T-cell (primary cell): ENCODE data around the gene C4BPA. TPM values are rescaled to one million over a fixed set of nuclear protein-coding genes. Genes with fewer than 3 reads are reported as not detected.

Source experiments
- ATAC-seq, 4 experiments: fragments of 200-7000 bp in 3 of 4; fragments of 150-1000 bp in 1 of 4; cut with Tn5 transposase; replicated peaks in 1 of 4; 1 replicate in 3 of 4; 2 replicates in 1 of 4; pipeline ENCODE4 v1.10.0; 2021; ENCODE audit warnings: moderate library complexity in 3 of 4, mild to moderate bottlenecking in 2 of 4, moderate number of reproducible peaks in 1 of 4
- CTCF ChIA-PET, 2 donors: fragments of 300-600 bp; sonication (Branson Sonifier 250); formaldehyde crosslinking; loops; one replicate each; lab custom pipeline; 2022; ENCODE audit warnings: antibody characterized with exemption in 2 of 2; lab: Charles Lee
- POLR2A ChIA-PET, 2 donors: fragments of 300-600 bp; sonication (Branson Sonifier 250); formaldehyde crosslinking; loops; one replicate each; lab custom pipeline; 2022; ENCODE audit warnings: antibody characterized with exemption in 2 of 2; lab: Charles Lee
- DNase-seq, 35 experiments: peaks; one replicate each; pipeline versions ENCODE4 v3.0.0 to v3.0.0-alpha.2; 2013 to 2023
- H3K27ac ChIP-seq: one replicate; pipeline ENCODE4 v1.5.1; 2013; ENCODE audit warnings: low read length
- H3K27me3 ChIP-seq, 2 experiments: replicated peaks in 1 of 2; 1 replicate in 1 of 2; 2 replicates in 1 of 2; pipeline versions ENCODE4 v1.6.1 to v1.7.0; 2013; ENCODE audit warnings: low read length in 1 of 2, mixed read lengths in 1 of 2; ENCODE audit not compliant: control insufficient read depth in 2 of 2, insufficient read depth in 2 of 2; ENCODE audit errors: extremely low read depth in 1 of 2
- H3K36me3 ChIP-seq, 2 donors: 1 replicate in 1 of 2; 2 replicates in 1 of 2; pipeline versions ENCODE4 v1.6.1 to v1.7.0; 2013; ENCODE audit warnings: low read length in 1 of 2; ENCODE audit not compliant: control insufficient read depth in 2 of 2, insufficient read depth in 1 of 2; ENCODE audit errors: extremely low read depth in 1 of 2
- H3K4me1 ChIP-seq, 2 experiments: 1 replicate in 1 of 2; 2 replicates in 1 of 2; pipeline versions ENCODE4 v1.6.1 to v1.7.0; 2013; ENCODE audit warnings: low read length in 2 of 2, mixed read lengths in 1 of 2; ENCODE audit not compliant: insufficient read depth in 2 of 2, control insufficient read depth in 1 of 2; ENCODE audit errors: extremely low read depth in 1 of 2
- H3K4me3 ChIP-seq, 2 donors: 1 replicate in 1 of 2; 2 replicates in 1 of 2; pipeline versions ENCODE4 v1.5.1 to v1.7.0; 2013; ENCODE audit warnings: mild to moderate bottlenecking in 2 of 2, low read length in 1 of 2, moderate library complexity in 1 of 2; ENCODE audit not compliant: control insufficient read depth in 1 of 2; ENCODE audit errors: extremely low read depth in 1 of 2
- H3K9me3 ChIP-seq: 2 replicates; pipeline ENCODE4 v1.7.0; 2013
- H3K27ac Mint-ChIP-seq, 2 donors: one replicate each; pipeline ENCODE4 v1.8.0; 2020 to 2021; ENCODE audit warnings: mild to moderate bottlenecking in 2 of 2, mixed read lengths in 2 of 2
- H3K27me3 Mint-ChIP-seq, 2 donors: one replicate each; pipeline ENCODE4 v1.8.0; 2021 to 2022; ENCODE audit warnings: mixed read lengths in 2 of 2
- H3K36me3 Mint-ChIP-seq: one replicate; pipeline ENCODE4 v1.8.0; 2021; ENCODE audit warnings: mixed read lengths
- H3K4me1 Mint-ChIP-seq, 3 donors: one replicate each; pipeline ENCODE4 v1.8.0; 2020 to 2022; ENCODE audit warnings: mixed read lengths in 3 of 3, mild to moderate bottlenecking in 1 of 3
- H3K4me3 Mint-ChIP-seq, 3 donors: one replicate each; pipeline ENCODE4 v1.8.0; 2020 to 2022; ENCODE audit warnings: mild to moderate bottlenecking in 3 of 3, mixed read lengths in 3 of 3, moderate library complexity in 3 of 3
- H3K9me3 Mint-ChIP-seq, 3 donors: one replicate each; pipeline ENCODE4 v1.8.0; 2020 to 2022; ENCODE audit warnings: mixed read lengths in 3 of 3
- WGBS: methylation state at CpG from one replicate; pipeline ENCODE4 v1.1.5; 2013; ENCODE audit warnings: missing lambda C conversion rate; ENCODE audit not compliant: insufficient coverage; 5-methylcytosine and 5-hydroxymethylcytosine counted together
- total RNA-seq, 35 experiments: library from RNA in 6 of 35; stranded (reverse) in 6 of 35; fragments of 120-200 nt in 1 of 35; gene quantifications; one replicate each; pipeline versions ENCODE4 v1.2.1 to v1.2.4 and lab custom pipeline; 2013 to 2026

C4BPA gene
- total RNA-seq, 5 donors from 2014 or later (not counting 1 experiment from before 2014, with no cell fraction given): 0.60 to 0.72 (median 0.70) TPM; not detected in 2

DNA sequence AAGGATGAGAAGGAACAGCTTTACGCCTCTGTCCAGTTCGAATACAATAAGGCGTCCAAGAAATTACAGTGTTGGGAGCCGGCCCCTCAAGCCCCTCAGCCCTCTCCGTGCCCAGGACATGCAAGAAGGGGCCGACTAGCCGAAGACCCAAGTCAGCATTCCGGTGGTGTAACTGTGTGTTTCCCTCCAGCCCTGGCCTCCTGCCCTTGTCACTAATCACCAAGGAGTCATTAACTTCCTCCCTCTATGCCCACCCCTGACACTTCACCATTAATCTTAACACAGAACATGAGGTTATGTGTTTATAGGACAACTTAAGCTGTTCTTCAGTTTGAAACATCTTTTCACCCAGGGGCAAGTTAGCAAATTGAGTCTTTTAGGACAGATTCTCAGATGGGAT, 31.8 kb upstream of the C4BPA start:
- 89% methylated on average over 6 of the region's 8 CpGs for WGBS
- H3K27ac ChIP-seq: no peak overlapping the region
- CTCF ChIA-PET: interaction anchor here in 1 of 2 donors (1.0 to 1.1 kb wide), 2 partner anchors 22 to 333 kb away, joined by 3 read pairs; no protein-coding TSS in a partner anchor
- peaks cover 9% of the 10 kb centered on the region for H3K36me3 Mint-ChIP-seq
- H3K27me3 ChIP-seq: no peaks in the 10 kb centered on the region
- peaks cover 24 to 28% of the 10 kb centered on the region in 2 experiments for H3K4me1 ChIP-seq
- H3K4me3 Mint-ChIP-seq: peak overlapping the region in 1 of 3 donors; percentile 55
- DNase-seq (no peak), ATAC-seq (no peak)
- peaks cover 30 to 38% (median 37%) of the 10 kb centered on the region in 3 donors for H3K4me1 Mint-ChIP-seq
- H3K27me3 Mint-ChIP-seq: no peaks in the 10 kb centered on the region
- H3K9me3 Mint-ChIP-seq: no peaks in the 10 kb centered on the region
- no peak overlapping the region for H3K27ac Mint-ChIP-seq
- H3K36me3 ChIP-seq: no peaks in the 10 kb centered on the region
- POLR2A ChIA-PET: no interaction called here
- H3K9me3 ChIP-seq: no peaks in the 10 kb centered on the region
- H3K4me3 ChIP-seq: no peak overlapping the region

GRCh38 chr1:207073906-207074820, 29.9 kb upstream of the C4BPA start:
- H3K27ac ChIP-seq: no peak overlapping the region
- Mint-ChIP-seq H3K4me1 (peaks cover 26 to 37% (median 34%) of the 10 kb centered on the region in 3 donors), H3K36me3 (peaks cover 6% of the 10 kb centered on the region), H3K4me3 (no peak overlapping the region), H3K27ac (no peak overlapping the region), H3K9me3 (no peaks in the 10 kb centered on the region), H3K27me3 (no peaks in the 10 kb centered on the region)
- H3K4me3 ChIP-seq: no peak overlapping the region
- no peaks in the 10 kb centered on the region for H3K9me3 ChIP-seq
- no peaks in the 10 kb centered on the region for H3K36me3 ChIP-seq
- DNase-seq (no peak), ATAC-seq (no peak)
- POLR2A ChIA-PET: no interaction called here
- no peaks in the 10 kb centered on the region for H3K27me3 ChIP-seq
- WGBS: no CpG with 5 or more reads among the region's 4 CpGs
- CTCF ChIA-PET: interaction anchor here in 1 of 2 donors (1.5 kb wide), 1 partner anchor 21 kb away, joined by 8 read pairs; the partner anchor contains the start of gene PFKFB2
- peaks cover 21 to 28% of the 10 kb centered on the region in 2 experiments for H3K4me1 ChIP-seq

GRCh38 chr1:207076181-207076955, 27.7 kb upstream of the C4BPA start:
- no peak overlapping the region for H3K4me3 Mint-ChIP-seq
- POLR2A ChIA-PET: no interaction called here
- no peak overlapping the region for H3K27ac ChIP-seq

GRCh38 chr1:207077012-207077411, 27.0 kb upstream of the C4BPA start:
- ChIA-PET POLR2A (no interaction called here), CTCF (interaction anchor here in 1 of 2 donors (0.7 kb wide), 1 partner anchor 27 kb away, joined by 4 read pairs; no protein-coding TSS in a partner anchor)
- H3K4me3 ChIP-seq: no peak overlapping the region
- DNase-seq (no peak), ATAC-seq (no peak)
- Mint-ChIP-seq H3K9me3 (no peaks in the 10 kb centered on the region), H3K27me3 (peaks cover 0 to 6% of the 10 kb centered on the region in 2 donors), H3K4me1 (peaks cover 1 to 10% (median 7%) of the 10 kb centered on the region in 3 donors), H3K4me3 (no peak overlapping the region), H3K36me3 (peaks cover 4% of the 10 kb centered on the region), H3K27ac (no peak overlapping the region)
- H3K4me1 ChIP-seq: peaks cover under 1 to 3% of the 10 kb centered on the region in 2 experiments
- WGBS: 100% methylated on average over 1 of the region's 1 CpG
- no peak overlapping the region for H3K27ac ChIP-seq
- no peaks in the 10 kb centered on the region for H3K9me3 ChIP-seq
- no peaks in the 10 kb centered on the region for H3K27me3 ChIP-seq
- no peaks in the 10 kb centered on the region for H3K36me3 ChIP-seq

More at GRCh38 chr1:207076181-207076955, 27.7 kb upstream of the C4BPA start:
- Histone ChIP-seq H3K36me3 (no peaks in the 10 kb centered on the region), H3K27me3 (no peaks in the 10 kb centered on the region), H3K9me3 (no peaks in the 10 kb centered on the region), H3K4me3 (no peak overlapping the region), H3K4me1 (peaks cover 6 to 7% of the 10 kb centered on the region in 2 experiments)
- CTCF ChIA-PET: interaction anchor here (0.6 to 1.5 kb wide), 8 partner anchors 7 to 425 kb away, joined by 3 to 7 read pairs (median 4); partner anchors contain the start of gene PFKFB2 (in 1 of the 2)
- Mint-ChIP-seq H3K36me3 (peaks cover 4% of the 10 kb centered on the region), H3K27ac (no peak overlapping the region), H3K4me1 (peaks cover 8 to 16% (median 13%) of the 10 kb centered on the region in 3 donors), H3K27me3 (peaks cover 0 to 4% of the 10 kb centered on the region in 2 donors), H3K9me3 (no peaks in the 10 kb centered on the region)
- WGBS: 95% methylated on average over 3 of the region's 5 CpGs
- ATAC-seq: no peak
- no peak for DNase-seq

- Mint-ChIP-seq H3K36me3 (peaks cover 4% of the 10 kb centered on the region), H3K27ac (no peak overlapping the region), H3K4me3 (no peak overlapping the region), H3K9me3 (no peaks in the 10 kb centered on the region), H3K27me3 (peaks cover 0 to 12% of the 10 kb centered on the region in 2 donors), H3K4me1 (peaks cover 0 to 5% (median under 1%) of the 10 kb centered on the region in 3 donors)
- ATAC-seq (peak; percentile 85 to 92 (median 88)), DNase-seq (peak in 34 of 35 experiments; percentile 31 to 88 (median 56))
- Histone ChIP-seq H3K9me3 (no peaks in the 10 kb centered on the region), H3K36me3 (no peaks in the 10 kb centered on the region), H3K4me3 (no peak overlapping the region), H3K27me3 (no peaks in the 10 kb centered on the region), H3K27ac (no peak overlapping the region), H3K4me1 (no peaks in the 10 kb centered on the region)
- POLR2A ChIA-PET: no interaction called here
- CTCF ChIA-PET: interaction anchor here (0.6 to 1.6 kb wide), 5 partner anchors 18 to 28 kb away, joined by 3 to 13 read pairs (median 3); partner anchors contain the start of gene PFKFB2 (in 1 of the 2)
- WGBS: 57% methylated on average over 1 of the region's 6 CpGs
These were observed 26.3 kb upstream of the C4BPA start for GRCh38 chr1:207077470-207078377.
